Upper lobe of left lung (tissue), 6 donors: Measurements from ENCODE around the gene MYO9A. TPM values are rescaled to one million over a fixed set of nuclear protein-coding genes. Genes with fewer than 3 reads are reported as not detected.
"Not testable (repeated sequence)": the region's sequence is repeated elsewhere in the genome, so short reads cannot be mapped to it uniquely, and the experiment has no call there.

Source experiments
- ATAC-seq, 2 donors: fragments of 200-7000 bp; cut with Tn5 transposase; one replicate each; pipeline ENCODE4 v1.9.1; 2022; ENCODE audit warnings: mild to moderate bottlenecking in 2 of 2, moderate library complexity in 2 of 2; ENCODE audit not compliant: low FRiP score in 2 of 2
- DNase-seq, 2 donors: peaks; one replicate each; pipeline ENCODE4 v3.0.0-alpha.2; 2019 to 2020
- H3K27ac ChIP-seq, 4 donors: fragments of 200-600 bp; sonication (generic); one replicate each; pipeline ENCODE4 v1.5.1; 2016 to 2019
- H3K27me3 ChIP-seq, 4 donors: fragments of 200-600 bp; sonication (generic); one replicate each; pipeline ENCODE4 v1.5.1; 2017 to 2019
- H3K36me3 ChIP-seq, 4 donors: fragments of 200-600 bp; sonication (generic); one replicate each; pipeline ENCODE4 v1.5.1; 2016 to 2019
- H3K4me1 ChIP-seq, 4 donors: fragments of 200-600 bp; sonication (generic); one replicate each; pipeline ENCODE4 v1.5.1; 2018 to 2019
- H3K4me3 ChIP-seq, 4 donors: fragments of 200-600 bp; sonication (generic); one replicate each; pipeline ENCODE4 v1.5.1; 2017 to 2019; ENCODE audit warnings: mild to moderate bottlenecking in 2 of 4, moderate library complexity in 1 of 4
- H3K9me3 ChIP-seq, 4 donors: fragments of 200-600 bp; sonication (generic); one replicate each; pipeline ENCODE4 v1.5.1; 2018 to 2019
- EP300 ChIP-seq, 4 donors: sonication (generic); formaldehyde crosslinking; IDR thresholded peaks; one replicate each; pipeline ENCODE4 v1.5.1; 2017; ENCODE audit warnings: antibody characterized with exemption in 4 of 4, control low read depth in 2 of 4
- POLR2A ChIP-seq, 4 donors: fragments of 450-650 bp; IDR thresholded peaks; one replicate each; pipeline ENCODE4 v1.5.1; 2016 to 2017; ENCODE audit warnings: antibody characterized with exemption in 4 of 4, mild to moderate bottlenecking in 2 of 4
- POLR2AphosphoS5 ChIP-seq, 2 donors: sonication (generic); formaldehyde crosslinking; IDR thresholded peaks; one replicate each; pipeline ENCODE4 v1.5.1; 2017; ENCODE audit warnings: antibody characterized with exemption in 2 of 2
- WGBS, 2 donors: methylation state at CpG; one replicate each; pipeline ENCODE4 v1.1.5; 2017 to 2018; 5-methylcytosine and 5-hydroxymethylcytosine counted together
- total RNA-seq, 6 donors: library from RNA; depleted of rRNA in 4 of 6; stranded (reverse); fragments of >200 nt in 4 of 6; gene quantifications; one replicate each; pipeline versions ENCODE4 v1.1.0 to v1.2.1, GENCODE V29; 2016 to 2021
- TF ChIP-seq, protein P1 (sequence below), 6 experiments: fragments of 450-650 bp in 4 of 6; fragments of 200-600 bp in 2 of 6; sonication (generic) in 2 of 6; IDR thresholded peaks; one replicate each; pipeline ENCODE4 v1.5.1; 2016 to 2019; ENCODE audit warnings: antibody characterized with exemption in 6 of 6
- donor health status: DM: no; HTN: no; CAD: no; lungs with moderate emphysema.
- donor health status: DM: no; HTN: yes; CAD: no; lungs with severe emphysema.

The MYO9A gene
- total RNA-seq, 6 donors from 2014 or later = 53.2 to 143 (median 76.5) TPM

DNA sequence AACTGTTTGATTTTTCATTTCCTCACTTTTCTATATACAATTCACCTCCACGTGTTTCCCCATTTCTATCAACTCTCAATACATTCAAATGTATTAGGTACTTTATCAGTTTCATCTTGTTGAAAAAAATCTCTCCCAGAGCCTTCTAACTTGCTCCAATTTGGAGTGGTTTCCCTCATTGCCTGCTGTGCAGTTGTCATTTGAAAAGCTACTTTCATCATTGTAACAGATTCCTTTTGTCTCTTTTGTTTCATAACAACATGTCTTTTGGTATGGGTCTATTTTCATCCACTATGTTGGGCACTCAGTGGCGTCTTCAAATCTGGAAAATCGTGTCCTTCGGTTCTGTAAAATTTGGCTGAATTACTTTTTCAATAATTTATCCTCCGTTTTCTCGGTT lies 232.6 kb downstream of the MYO9A start:
- Histone ChIP-seq H3K36me3 (peaks cover 4 to 52% (median 15%) of the 10 kb centered on the region in 4 donors), H3K4me3 (no peak overlapping the region), H3K27ac (no peak overlapping the region), H3K9me3 (no peaks in the 10 kb centered on the region), H3K4me1 (no peaks in the 10 kb centered on the region), H3K27me3 (no peaks in the 10 kb centered on the region)
- WGBS, 2 donors = 91 to 95% methylated on average over 6 of the region's 6 CpGs
- ATAC-seq (no peak), DNase-seq (no peak)
- TF ChIP-seq, protein P1, sequence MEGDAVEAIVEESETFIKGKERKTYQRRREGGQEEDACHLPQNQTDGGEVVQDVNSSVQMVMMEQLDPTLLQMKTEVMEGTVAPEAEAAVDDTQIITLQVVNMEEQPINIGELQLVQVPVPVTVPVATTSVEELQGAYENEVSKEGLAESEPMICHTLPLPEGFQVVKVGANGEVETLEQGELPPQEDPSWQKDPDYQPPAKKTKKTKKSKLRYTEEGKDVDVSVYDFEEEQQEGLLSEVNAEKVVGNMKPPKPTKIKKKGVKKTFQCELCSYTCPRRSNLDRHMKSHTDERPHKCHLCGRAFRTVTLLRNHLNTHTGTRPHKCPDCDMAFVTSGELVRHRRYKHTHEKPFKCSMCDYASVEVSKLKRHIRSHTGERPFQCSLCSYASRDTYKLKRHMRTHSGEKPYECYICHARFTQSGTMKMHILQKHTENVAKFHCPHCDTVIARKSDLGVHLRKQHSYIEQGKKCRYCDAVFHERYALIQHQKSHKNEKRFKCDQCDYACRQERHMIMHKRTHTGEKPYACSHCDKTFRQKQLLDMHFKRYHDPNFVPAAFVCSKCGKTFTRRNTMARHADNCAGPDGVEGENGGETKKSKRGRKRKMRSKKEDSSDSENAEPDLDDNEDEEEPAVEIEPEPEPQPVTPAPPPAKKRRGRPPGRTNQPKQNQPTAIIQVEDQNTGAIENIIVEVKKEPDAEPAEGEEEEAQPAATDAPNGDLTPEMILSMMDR (IDR thresholded peaks at IDR 0.05) = no peak
- no peak for TF ChIP-seq POLR2AphosphoS5 (IDR thresholded peaks at IDR 0.05)
- TF ChIP-seq POLR2A (IDR thresholded peaks at IDR 0.05) = no peak
- no peak for TF ChIP-seq EP300 (IDR thresholded peaks at IDR 0.05)

DNA sequence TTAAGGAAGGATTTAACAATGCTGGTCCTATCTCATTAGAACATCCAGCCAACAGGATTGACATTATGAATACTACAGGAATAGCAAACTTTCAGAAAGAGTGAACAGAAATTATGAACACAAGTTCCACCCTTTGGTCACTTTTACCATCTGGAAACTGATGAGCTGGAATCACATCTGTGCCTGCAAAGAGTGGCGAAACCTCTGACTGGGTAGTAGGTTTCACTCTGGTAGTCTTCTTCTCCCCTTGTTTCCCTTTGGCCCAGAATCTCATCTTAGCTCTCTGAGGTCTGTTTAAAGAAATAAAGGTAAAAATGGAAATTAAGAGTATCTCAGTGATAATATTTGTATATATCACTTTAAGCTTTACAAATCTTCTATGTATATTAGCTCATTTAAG lies 234.5 kb downstream of the MYO9A start:
- DNase-seq (no peak), ATAC-seq (no peak)
- H3K27ac ChIP-seq = no peak overlapping the region
- WGBS, 2 donors = 100% methylated on average over 1 of the region's 1 CpG
- no peaks in the 10 kb centered on the region for H3K27me3 ChIP-seq
- peaks cover 4 to 70% (median 30%) of the 10 kb centered on the region in 4 donors for H3K36me3 ChIP-seq
- no peaks in the 10 kb centered on the region for H3K9me3 ChIP-seq
- H3K4me1 ChIP-seq = no peaks in the 10 kb centered on the region
- H3K4me3 ChIP-seq = no peak overlapping the region
- TF ChIP-seq POLR2AphosphoS5 (IDR thresholded peaks at IDR 0.05) = no peak
- TF ChIP-seq, protein P1 (IDR thresholded peaks at IDR 0.05) = no peak
- TF ChIP-seq POLR2A (IDR thresholded peaks at IDR 0.05) = no peak
- TF ChIP-seq EP300 (IDR thresholded peaks at IDR 0.05) = no peak

DNA sequence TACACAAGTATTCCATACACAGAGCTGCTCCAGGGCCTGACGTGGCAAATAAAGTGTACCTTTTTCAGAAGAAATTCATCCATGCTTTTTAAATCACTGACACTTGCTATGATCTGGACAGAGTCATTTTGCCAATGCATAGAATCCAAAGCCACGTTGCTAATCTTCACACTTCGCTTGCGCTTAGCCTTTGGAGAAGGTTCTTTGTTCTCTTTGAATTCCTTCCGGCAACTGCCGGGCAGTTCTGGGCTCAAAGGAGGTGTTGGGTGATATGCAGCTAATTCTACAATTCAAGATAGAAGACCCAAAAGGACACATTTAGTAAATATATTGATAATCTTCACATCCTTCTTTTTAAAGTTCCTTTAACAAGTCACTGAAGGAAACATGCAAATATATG lies 237.7 kb downstream of the MYO9A start:
- 79 to 91% methylated on average over 6 of the region's 6 CpGs for WGBS, 2 donors
- H3K36me3 ChIP-seq = peaks cover 12 to 86% (median 32%) of the 10 kb centered on the region in 4 donors

DNA sequence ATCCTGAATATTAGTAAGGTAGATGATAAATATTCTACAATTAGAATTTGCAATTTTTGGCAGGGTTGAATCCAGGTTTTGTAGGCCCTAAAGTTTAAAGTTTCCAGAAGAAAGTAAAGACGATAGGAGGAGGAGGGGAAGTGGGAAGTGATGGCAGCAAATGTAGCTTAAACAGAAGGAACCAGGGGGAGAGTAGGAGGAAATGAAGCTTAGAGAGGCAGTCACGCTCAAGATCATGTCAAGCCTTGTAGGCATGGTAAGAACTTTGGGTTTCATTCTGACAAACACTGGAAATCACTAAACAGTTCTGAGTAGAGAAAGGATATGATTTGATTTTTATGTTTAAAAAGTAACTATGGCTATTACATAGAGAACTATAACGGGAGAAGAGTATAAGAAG lies 243.7 kb downstream of the MYO9A start:
- H3K4me1 ChIP-seq = no peaks in the 10 kb centered on the region
- no peak for ATAC-seq
- no peak overlapping the region for H3K4me3 ChIP-seq
- no peak overlapping the region for H3K27ac ChIP-seq
- H3K27me3 ChIP-seq = no peaks in the 10 kb centered on the region
- H3K36me3 ChIP-seq = peaks cover 3 to 47% (median 13%) of the 10 kb centered on the region in 4 donors
- 89 to 90% methylated on average over 3 of the region's 3 CpGs for WGBS, 2 donors
- DNase-seq = no peak
- TF ChIP-seq, protein P1 (IDR thresholded peaks at IDR 0.05) = no peak
- no peak for TF ChIP-seq POLR2AphosphoS5 (IDR thresholded peaks at IDR 0.05)
- no peak for TF ChIP-seq EP300 (IDR thresholded peaks at IDR 0.05)
- TF ChIP-seq POLR2A (IDR thresholded peaks at IDR 0.05) = no peak
- no peaks in the 10 kb centered on the region for H3K9me3 ChIP-seq

More for the DNA sequence above, 237.7 kb downstream of the MYO9A start:
- Histone ChIP-seq H3K4me3 (no peak overlapping the region), H3K27ac (no peak overlapping the region), H3K9me3 (no peaks in the 10 kb centered on the region), H3K27me3 (no peaks in the 10 kb centered on the region), H3K4me1 (no peaks in the 10 kb centered on the region)
- TF ChIP-seq POLR2A (IDR thresholded peaks at IDR 0.05) (no peak), EP300 (IDR thresholded peaks at IDR 0.05) (no peak), POLR2AphosphoS5 (IDR thresholded peaks at IDR 0.05) (no peak)
- TF ChIP-seq, protein P1 (IDR thresholded peaks at IDR 0.05) = no peak
- DNase-seq = no peak
- ATAC-seq = no peak

DNA sequence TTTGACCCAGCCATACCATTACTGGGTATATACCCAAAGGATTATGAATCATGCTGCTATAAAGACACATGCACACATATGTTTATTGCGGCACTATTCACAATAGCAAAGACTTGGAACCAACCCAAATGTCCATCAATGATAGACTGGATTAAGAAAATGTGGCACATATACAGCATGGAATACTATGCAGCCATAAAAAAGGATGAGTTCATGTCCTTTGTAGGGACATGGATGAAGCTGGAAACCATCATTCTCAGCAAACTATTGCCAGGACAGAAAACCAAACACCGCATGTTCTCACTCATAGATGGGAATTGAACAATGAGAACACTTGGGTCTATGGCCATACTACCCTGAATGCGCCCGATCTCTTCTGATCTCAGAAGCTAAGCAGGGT lies 259.7 kb downstream of the MYO9A start:
- DNase-seq, ATAC-seq, H3K4me1 ChIP-seq, H3K4me3 ChIP-seq, H3K9me3 ChIP-seq, H3K27me3 ChIP-seq, H3K27ac ChIP-seq: not testable (repeated sequence)
- peaks cover 0 to 45% (median 0%) of the 10 kb centered on the region in 4 donors for H3K36me3 ChIP-seq
- WGBS, 2 donors = 83 to 96% methylated on average over 4 of the region's 4 CpGs
